Erythroblast (primary cell): Measurements from ENCODE around the gene C11orf21.
A peak's percentile ranks its signal among the peaks of the same experiment; 100 is the strongest.

Source experiments
- GATA1 ChIP-seq: IDR thresholded peaks from 2 replicates; pipeline ENCODE4 v1.6.1; 2011; ENCODE audit warnings: low read depth, mild to moderate bottlenecking, control low read depth, low read length, moderate library complexity
- POLR2A ChIP-seq: IDR thresholded peaks from 2 replicates; pipeline ENCODE4 v1.6.1; 2011; ENCODE audit warnings: mild to moderate bottlenecking, low read length

DNA sequence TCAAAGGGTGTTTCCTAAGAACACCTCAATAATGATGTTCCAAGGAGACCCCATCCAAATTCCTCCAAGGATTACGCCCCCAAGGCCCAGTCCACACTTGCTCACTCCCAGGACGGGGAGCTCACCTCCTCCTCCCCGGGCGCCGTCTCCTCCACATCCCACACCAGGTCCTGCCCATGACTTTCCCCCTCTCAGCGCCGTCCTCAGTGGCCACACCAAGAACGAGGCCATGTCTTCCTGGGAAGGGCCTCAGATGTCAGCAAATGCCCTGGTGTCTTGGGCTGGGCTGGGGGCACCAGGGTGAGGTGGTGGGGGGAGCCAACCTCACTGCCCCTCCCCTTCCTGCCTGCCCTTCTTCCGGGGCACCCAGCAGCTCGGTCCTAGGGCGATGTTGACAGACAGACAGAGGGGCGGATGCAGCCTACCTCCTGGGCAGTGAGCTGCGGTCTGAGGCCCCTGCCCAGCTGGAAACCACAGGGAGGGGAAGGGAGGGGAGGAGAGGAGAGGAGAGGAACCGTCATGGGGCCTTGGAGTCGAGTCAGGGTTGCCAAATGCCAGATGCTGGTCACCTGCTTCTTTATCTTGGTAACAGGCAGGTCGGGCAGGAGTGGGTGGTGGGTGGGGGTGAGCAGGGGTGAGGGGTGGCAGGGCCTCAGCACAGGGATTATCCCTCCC lies at the start of gene C11orf21, which contains the start of gene TSPAN32:
- TF ChIP-seq POLR2A, result peak; percentile 53
- no peak for TF ChIP-seq GATA1
